Right renal cortex interstitium (tissue), 3 donors: Measurements from ENCODE around the gene PDCD1LG2. TPM values are rescaled to one million over a fixed set of nuclear protein-coding genes. Genes with fewer than 3 reads are reported as not detected.
"Not testable (repeated sequence)": the region's sequence is repeated elsewhere in the genome, so short reads cannot be mapped to it uniquely, and the experiment has no call there.

Experiments used
- DNase-seq, 3 donors: peaks; one replicate each; pipeline ENCODE4 v3.0.0-alpha.2; 2013; ENCODE audit warnings: low read depth in 3 of 3, low spot score in 2 of 3
- polyA plus RNA-seq, 3 donors: library from polyadenylated mRNA; unstranded; fragments of 120-200 nt; gene quantifications; one replicate each; pipeline ENCODE4 v1.2.1, GENCODE V29; 2013; ENCODE audit not compliant: insufficient read length in 3 of 3

The PDCD1LG2 gene
- polyA plus RNA-seq = under 1 TPM in 2 of 3 donors, not detected in 1; 0.10 to 0.13 TPM

- no peak for DNase-seq
These were observed at the start of gene PDCD1LG2 for GRCh38 chr9:5510360-5510931. PDCD1LG2 (plus strand) TSS chr9:5510531; CDS start chr9:5522547, 12,016 bp downstream.

DNA sequence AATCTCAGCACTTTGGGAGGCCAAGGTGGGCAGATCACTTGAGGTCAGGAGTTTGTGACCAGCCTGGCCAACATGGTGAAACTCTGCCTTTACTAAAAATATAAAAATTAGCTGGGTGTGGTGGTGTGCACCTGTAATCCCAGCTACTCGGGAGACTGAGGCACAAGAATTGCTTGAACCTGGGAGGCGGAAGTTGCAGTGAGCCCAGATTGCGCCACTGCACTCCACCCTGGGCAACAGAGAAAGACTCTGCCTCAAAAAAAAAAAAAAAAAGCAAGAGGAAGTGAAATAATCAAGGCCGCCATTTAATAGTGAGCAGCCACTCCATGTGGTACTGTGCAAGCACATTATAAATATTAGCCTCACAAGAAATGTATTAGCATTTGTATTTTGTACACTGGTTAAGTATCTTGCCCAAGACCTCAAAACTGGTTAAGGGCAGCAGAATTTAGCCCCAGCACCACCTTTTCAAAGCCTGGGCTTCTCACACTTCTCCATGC is 45.5 kb upstream of the PDCD1LG2 start:
- not testable (repeated sequence) for DNase-seq

GRCh38 chr9:5466005-5466404 is 44.3 kb upstream of the PDCD1LG2 start:
- DNase-seq = no peak

DNA sequence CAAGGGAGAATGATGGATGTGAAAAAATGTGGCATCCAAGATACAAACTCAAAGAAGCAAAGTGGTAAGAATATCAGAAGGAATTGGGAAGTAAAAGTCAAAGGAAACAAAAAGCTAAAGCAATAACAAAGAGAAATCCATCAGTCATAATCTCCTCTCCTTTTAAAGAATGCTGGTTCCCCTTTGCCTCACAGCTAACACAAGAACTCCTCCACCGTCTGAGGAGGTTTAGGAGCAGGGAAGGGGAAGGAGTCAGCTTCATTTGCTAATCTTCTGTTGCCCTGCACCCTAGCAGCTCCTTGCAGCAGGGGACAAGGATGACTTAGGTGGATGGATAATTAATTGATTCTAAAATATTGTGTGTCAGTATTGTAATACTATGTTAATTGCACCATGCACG is 43.6 kb upstream of the PDCD1LG2 start:
- no peak for DNase-seq

GRCh38 chr9:5468850-5469249 is 41.5 kb upstream of the PDCD1LG2 start:
- no peak for DNase-seq

- DNase-seq = no peak
These were observed 40.2 kb upstream of the PDCD1LG2 start for GRCh38 chr9:5470122-5470521.

GRCh38 chr9:5470816-5471215 is 39.5 kb upstream of the PDCD1LG2 start:
- DNase-seq = no peak

- not testable (repeated sequence) for DNase-seq
These were observed 34.7 kb upstream of the PDCD1LG2 start for GRCh38 chr9:5475611-5476010.

DNA sequence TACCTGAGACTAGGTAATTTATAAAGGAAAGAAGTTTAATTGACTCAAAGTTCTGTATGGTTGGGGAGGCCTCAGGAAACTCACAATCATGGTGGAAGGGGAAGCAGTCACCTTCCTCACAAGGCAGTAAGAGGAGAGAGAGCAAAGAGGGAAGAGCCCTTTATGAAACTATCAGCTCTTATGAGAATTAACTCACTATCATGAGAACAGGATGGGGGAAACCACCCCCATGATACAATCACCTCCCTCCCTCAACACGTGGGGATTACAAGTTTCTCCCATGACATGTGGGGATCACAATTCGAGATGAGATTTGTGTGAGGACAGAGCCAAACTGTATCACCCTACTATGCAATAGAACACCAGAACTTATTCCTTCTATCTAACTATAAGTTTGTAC is 32.1 kb upstream of the PDCD1LG2 start:
- DNase-seq = no peak

GRCh38 chr9:5479994-5480694 is 30.2 kb upstream of the PDCD1LG2 start:
- DNase-seq = no peak

- DNase-seq = no peak
These were observed 29.4 kb upstream of the PDCD1LG2 start for GRCh38 chr9:5480919-5481318.

- DNase-seq = no peak
These were observed 28.9 kb upstream of the PDCD1LG2 start for GRCh38 chr9:5481322-5482040.

- no peak for DNase-seq
These were observed 28.1 kb upstream of the PDCD1LG2 start for GRCh38 chr9:5482194-5482593.

DNA sequence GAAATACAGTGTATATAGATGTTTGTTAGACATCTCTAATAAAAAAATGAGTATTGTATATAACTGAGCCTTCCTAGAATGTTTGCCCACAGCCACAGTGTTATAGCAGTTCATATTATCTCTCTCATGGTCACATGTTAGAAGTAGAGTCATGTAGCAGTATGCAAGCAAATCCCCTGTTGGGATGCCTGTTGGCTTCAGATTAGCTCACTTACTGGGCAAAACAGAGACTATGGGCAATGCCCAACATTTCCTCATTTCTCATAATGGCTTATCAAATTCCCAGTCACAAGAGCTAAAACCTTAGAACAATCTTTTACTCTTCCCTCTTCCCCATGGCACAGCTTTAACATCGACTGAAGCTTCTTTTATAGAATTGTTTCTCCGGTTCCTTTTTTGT is 27.0 kb upstream of the PDCD1LG2 start:
- DNase-seq = no peak

DNA sequence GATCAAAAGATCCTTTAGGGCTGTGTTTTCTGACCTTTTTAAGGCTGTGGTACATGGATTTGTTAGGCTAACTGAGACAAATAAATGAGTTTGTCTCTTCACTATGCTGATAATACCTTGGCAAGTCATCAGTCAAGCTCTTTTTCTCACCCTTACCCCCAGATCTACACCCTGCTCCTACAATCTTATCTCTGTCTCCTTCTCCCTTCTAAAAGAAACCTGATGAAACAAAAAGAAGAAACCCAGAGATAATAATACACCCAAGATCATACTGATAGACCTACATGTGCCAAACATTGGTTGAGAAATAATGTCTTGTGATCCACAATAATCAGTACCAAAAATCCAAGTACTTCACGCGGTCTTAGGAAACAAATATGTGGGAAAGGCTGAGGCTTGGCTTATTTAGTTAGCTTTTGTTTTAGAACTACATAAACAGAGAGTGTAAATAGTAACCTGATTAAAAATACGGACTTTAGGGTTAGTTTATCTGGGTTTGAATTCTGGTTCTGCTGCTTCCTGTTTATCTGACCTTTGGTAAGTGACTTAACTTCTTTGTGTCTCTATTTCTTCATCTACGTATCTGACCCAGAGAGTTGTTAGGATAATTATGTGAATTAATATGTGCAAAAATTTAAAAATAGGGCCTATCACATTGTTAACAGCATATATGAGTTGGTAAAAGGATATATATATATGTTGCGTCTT is 24.8 kb upstream of the PDCD1LG2 start:
- DNase-seq = no peak

- DNase-seq = no peak
These were observed 23.3 kb upstream of the PDCD1LG2 start for GRCh38 chr9:5486988-5487387.

GRCh38 chr9:5488221-5489008 is 21.9 kb upstream of the PDCD1LG2 start:
- no peak for DNase-seq

GRCh38 chr9:5489630-5490490 is 20.5 kb upstream of the PDCD1LG2 start:
- no peak for DNase-seq

GRCh38 chr9:5492965-5493678 is 17.2 kb upstream of the PDCD1LG2 start:
- DNase-seq = no peak
